Smooth muscle cell of bladder (primary cell): ENCODE results near the gene CD37. TPM values are rescaled to one million over a fixed set of nuclear protein-coding genes. Genes with fewer than 3 reads are reported as not detected.

Experiments used
- total RNA-seq: library from RNA; depleted of rRNA; stranded (reverse); fragments of >200 nt; gene quantifications from 2 replicates; pipeline ENCODE4 v1.2.3, GENCODE V29; 2014

Gene CD37
- total RNA-seq = not detected in 2 replicates

GRCh38 chr19:49335071-49335783, at the start of gene CD37:
TSS of gene CD37 (plus strand) at chr19:49335406. CDS start at chr19:49335541, 135 bp downstream.

GRCh38 chr19:49324801-49325576, 10.2 kb upstream of the CD37 start, which contains the start of gene SLC6A16:
TSS of gene SLC6A16 (minus strand) at chr19:49325191. CDS start at chr19:49311347, 13,844 bp downstream.

GRCh38 chr19:49362048-49362928, 27.1 kb downstream of the CD37 start, which contains the start of gene TEAD2:
TSS of gene TEAD2 (minus strand) at chr19:49362416. CDS start at chr19:49360075, 2,341 bp downstream.

GRCh38 chr19:49363268-49364082, 28.3 kb downstream of the CD37 start, which contains the start of gene DKKL1:
TSS of gene DKKL1 (plus strand) at chr19:49363877. CDS start at chr19:49363999, 122 bp downstream.

GRCh38 chr19:49387936-49388372, 52.7 kb downstream of the CD37 start, which contains the start of gene KASH5:
TSS of gene KASH5 (plus strand) at chr19:49388249. CDS start at chr19:49390884, 2,635 bp downstream.

Other genes with a start within 250 kb of the CD37 start
- gene SNRNP70, start 250.0 kb upstream of the CD37 start, total RNA-seq = 106 and 162 TPM in 2 replicates
- gene LIN7B, start 221.0 kb upstream of the CD37 start, total RNA-seq = 8.9 and 11.0 TPM in 2 replicates
- gene C19orf73, start 216.3 kb upstream of the CD37 start, total RNA-seq = 0.28 and 0.83 TPM in 2 replicates
- 1.4 and 1.6 TPM in 2 replicates for gene PPFIA3, start 215.9 kb upstream of the CD37 start, total RNA-seq
- gene HRC, start 180.0 kb upstream of the CD37 start, total RNA-seq = 0.09 TPM in 1 of 2 replicates, not detected in the other
- gene TRPM4, start 177.6 kb upstream of the CD37 start, total RNA-seq = 9.1 and 16.5 TPM in 2 replicates
- 0.09 TPM in 1 of 2 replicates, not detected in the other for gene SLC6A16, start 10.2 kb upstream of the CD37 start, total RNA-seq
- gene TEAD2, start 27.0 kb downstream of the CD37 start, total RNA-seq = 15.9 and 16.4 TPM in 2 replicates
- 0.14 TPM in 1 of 2 replicates, not detected in the other for gene DKKL1, start 28.5 kb downstream of the CD37 start, total RNA-seq
- not detected in 2 replicates for gene KASH5, start 52.8 kb downstream of the CD37 start, total RNA-seq
- gene PTH2, start 88.0 kb downstream of the CD37 start, total RNA-seq = not detected in 2 replicates
- gene GFY, start 90.0 kb downstream of the CD37 start, total RNA-seq = not detected in 2 replicates
- not detected in 2 replicates for gene SLC17A7, start 106.1 kb downstream of the CD37 start, total RNA-seq
- 116 and 119 TPM in 2 replicates for gene PIH1D1, start 116.4 kb downstream of the CD37 start, total RNA-seq
- gene ALDH16A1, start 117.8 kb downstream of the CD37 start, total RNA-seq = 14.6 and 19.9 TPM in 2 replicates
- 2.8 and 3.4 TPM in 2 replicates for gene FLT3LG, start 138.8 kb downstream of the CD37 start, total RNA-seq
- 3,737 and 4,063 TPM in 2 replicates for gene RPL13A, start 152.2 kb downstream of the CD37 start, total RNA-seq
- gene RPS11, start 161.0 kb downstream of the CD37 start, total RNA-seq = 4,212 and 4,389 TPM in 2 replicates
- 31.9 and 39.8 TPM in 2 replicates for gene FCGRT, start 177.3 kb downstream of the CD37 start, total RNA-seq
- gene RCN3, start 192.6 kb downstream of the CD37 start, total RNA-seq = 290 and 398 TPM in 2 replicates
- 64.4 and 81.6 TPM in 2 replicates for gene NOSIP, start 245.2 kb downstream of the CD37 start, total RNA-seq
- 0.43 and 0.83 TPM in 2 replicates for gene PRRG2, start 245.9 kb downstream of the CD37 start, total RNA-seq